ENCODE data around the gene RPP25L.

GRCh38 chr9:34575241-34575640 lies 36.7 kb downstream of the RPP25L start:
- TF ChIP-seq CTCF (IDR thresholded peaks at IDR 0.05): no peak
- TF ChIP-seq POLR2AphosphoS5 (IDR thresholded peaks at IDR 0.05): no peak

Measured in breast epithelium (tissue), 3 donors.